Astrocyte of the cerebellum (primary cell): ENCODE results near the gene RABEP2.

ENCODE experiments used
- DNase-seq: peaks from one replicate; pipeline ENCODE4 v3.0.0-alpha.2; 2011; ENCODE audit warnings: low read depth
- H3K4me3 ChIP-seq: 2 replicates; pipeline ENCODE4 v1.5.1; 2011; ENCODE audit warnings: mild to moderate bottlenecking, low read depth, low read length, moderate library complexity
- in situ Hi-C: cut with HindIII; loops from 2 replicates; pipeline ENCODE4 v1.10.0; 2017; ENCODE audit warnings: low sequenced_read_pairs
- TF ChIP-seq, protein P1 (sequence below): IDR thresholded peaks from 2 replicates; pipeline ENCODE4 v1.5.1; 2012; ENCODE audit warnings: low read length, low read depth, moderate library complexity, mild to moderate bottlenecking; ENCODE audit errors: missing control alignments

Gene RABEP2

GRCh38 chr16:28863929-28864793 is 60.9 kb downstream of the RABEP2 start:
- in situ Hi-C loops, result no loop called here
- DNase-seq, result peak; percentile 29
- TF ChIP-seq, protein P1, sequence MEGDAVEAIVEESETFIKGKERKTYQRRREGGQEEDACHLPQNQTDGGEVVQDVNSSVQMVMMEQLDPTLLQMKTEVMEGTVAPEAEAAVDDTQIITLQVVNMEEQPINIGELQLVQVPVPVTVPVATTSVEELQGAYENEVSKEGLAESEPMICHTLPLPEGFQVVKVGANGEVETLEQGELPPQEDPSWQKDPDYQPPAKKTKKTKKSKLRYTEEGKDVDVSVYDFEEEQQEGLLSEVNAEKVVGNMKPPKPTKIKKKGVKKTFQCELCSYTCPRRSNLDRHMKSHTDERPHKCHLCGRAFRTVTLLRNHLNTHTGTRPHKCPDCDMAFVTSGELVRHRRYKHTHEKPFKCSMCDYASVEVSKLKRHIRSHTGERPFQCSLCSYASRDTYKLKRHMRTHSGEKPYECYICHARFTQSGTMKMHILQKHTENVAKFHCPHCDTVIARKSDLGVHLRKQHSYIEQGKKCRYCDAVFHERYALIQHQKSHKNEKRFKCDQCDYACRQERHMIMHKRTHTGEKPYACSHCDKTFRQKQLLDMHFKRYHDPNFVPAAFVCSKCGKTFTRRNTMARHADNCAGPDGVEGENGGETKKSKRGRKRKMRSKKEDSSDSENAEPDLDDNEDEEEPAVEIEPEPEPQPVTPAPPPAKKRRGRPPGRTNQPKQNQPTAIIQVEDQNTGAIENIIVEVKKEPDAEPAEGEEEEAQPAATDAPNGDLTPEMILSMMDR, result no peak
- H3K4me3 ChIP-seq, result peak overlapping the region; percentile 88

DNA sequence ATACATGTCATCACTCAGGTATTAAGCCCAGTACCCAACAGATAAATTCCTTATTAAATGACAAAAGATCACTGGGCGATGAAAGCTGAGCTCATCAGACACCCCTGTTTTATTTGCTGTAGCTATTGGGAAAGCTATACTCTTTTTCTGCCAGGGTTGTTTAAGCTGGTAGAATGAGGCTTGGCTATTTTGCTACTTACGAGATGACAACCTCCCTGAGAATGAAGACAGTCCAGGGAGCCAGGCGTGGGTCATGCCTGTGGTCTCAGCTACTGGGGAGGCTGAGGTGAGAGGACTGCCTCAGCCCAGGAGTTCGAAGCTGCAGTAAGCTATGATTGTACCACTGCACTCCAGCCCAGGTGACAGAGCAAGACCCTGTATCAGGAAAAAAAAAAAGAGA is 65.7 kb downstream of the RABEP2 start:
- TF ChIP-seq, protein P1, result no peak
- DNase-seq, result no peak
- in situ Hi-C loops, result no loop called here
- no peak overlapping the region for H3K4me3 ChIP-seq

GRCh38 chr16:28858421-28858820 is 66.6 kb downstream of the RABEP2 start:
- DNase-seq, result no peak
- TF ChIP-seq, protein P1, result no peak
- no peak overlapping the region for H3K4me3 ChIP-seq
- in situ Hi-C loops, result no loop called here
